Activated T-cell treated with anti-CD3 and anti-CD28 coated beads, Interleukin-2, amount 50 U/mL, for 4 hours (primary cell): ENCODE data around the gene DGCR2. TPM values are rescaled to one million over a fixed set of nuclear protein-coding genes. Genes with fewer than 3 reads are reported as not detected.

Experiments
- total RNA-seq, 3 donors: library from RNA; stranded (reverse); gene quantifications; one replicate each; pipeline ENCODE4 v1.2.1, GENCODE V29; 2021

The DGCR2 gene
- total RNA-seq, 3 donors from 2014 or later = 25.8 to 27.7 (median 27.0) TPM

Other genes with a start within 250 kb of the DGCR2 start
- gene DGCR6, start 216.1 kb downstream of the DGCR2 start, total RNA-seq = 1 to 10 TPM; 1.2 to 1.6 (median 1.4) TPM
- gene PRODH, start 186.1 kb downstream of the DGCR2 start, total RNA-seq = under 1 TPM; 0.16 to 0.40 (median 0.19) TPM
- not detected for gene TSSK2, start 8.9 kb upstream of the DGCR2 start, total RNA-seq
- 10 to 100 TPM; 21.8 to 22.5 (median 22.0) TPM for gene ESS2, start 22.2 kb upstream of the DGCR2 start, total RNA-seq
- gene GSC2, start 27.9 kb upstream of the DGCR2 start, total RNA-seq = not detected
- 10 to 100 TPM; 31.7 to 36.6 (median 34.1) TPM for gene SLC25A1, start 56.3 kb upstream of the DGCR2 start, total RNA-seq
- under 1 TPM; 0.16 to 0.33 (median 0.18) TPM for gene CLTCL1, start 169.3 kb upstream of the DGCR2 start, total RNA-seq